ENCODE data around the gene OR2T6.
"Not testable (repeated sequence)": the region's sequence is repeated elsewhere in the genome, so short reads cannot be mapped to it uniquely, and the experiment has no call there.

DNA sequence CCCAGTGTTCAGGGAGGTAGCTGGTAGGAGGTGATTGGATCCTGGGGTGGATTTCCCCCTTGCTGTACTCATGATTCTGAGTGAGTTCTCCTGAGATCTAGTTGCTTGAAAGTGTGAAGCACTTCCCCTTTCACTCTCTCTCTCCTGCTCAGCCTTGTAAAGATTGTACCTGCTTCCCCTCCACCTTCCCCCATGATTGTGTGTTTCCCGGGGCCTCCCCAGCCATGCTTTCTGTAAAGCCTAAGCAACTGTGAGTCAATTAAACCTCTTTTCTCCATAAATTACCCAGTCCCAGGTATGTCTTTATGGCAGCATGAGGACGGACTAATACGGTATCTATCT is 52.6 kb downstream of the OR2T6 start:
- TF ChIP-seq, protein P1, sequence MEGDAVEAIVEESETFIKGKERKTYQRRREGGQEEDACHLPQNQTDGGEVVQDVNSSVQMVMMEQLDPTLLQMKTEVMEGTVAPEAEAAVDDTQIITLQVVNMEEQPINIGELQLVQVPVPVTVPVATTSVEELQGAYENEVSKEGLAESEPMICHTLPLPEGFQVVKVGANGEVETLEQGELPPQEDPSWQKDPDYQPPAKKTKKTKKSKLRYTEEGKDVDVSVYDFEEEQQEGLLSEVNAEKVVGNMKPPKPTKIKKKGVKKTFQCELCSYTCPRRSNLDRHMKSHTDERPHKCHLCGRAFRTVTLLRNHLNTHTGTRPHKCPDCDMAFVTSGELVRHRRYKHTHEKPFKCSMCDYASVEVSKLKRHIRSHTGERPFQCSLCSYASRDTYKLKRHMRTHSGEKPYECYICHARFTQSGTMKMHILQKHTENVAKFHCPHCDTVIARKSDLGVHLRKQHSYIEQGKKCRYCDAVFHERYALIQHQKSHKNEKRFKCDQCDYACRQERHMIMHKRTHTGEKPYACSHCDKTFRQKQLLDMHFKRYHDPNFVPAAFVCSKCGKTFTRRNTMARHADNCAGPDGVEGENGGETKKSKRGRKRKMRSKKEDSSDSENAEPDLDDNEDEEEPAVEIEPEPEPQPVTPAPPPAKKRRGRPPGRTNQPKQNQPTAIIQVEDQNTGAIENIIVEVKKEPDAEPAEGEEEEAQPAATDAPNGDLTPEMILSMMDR (IDR thresholded peaks at IDR 0.05 in 4 of 5, conservative IDR thresholded peaks at IDR 0.05 in 1 of 5) = not testable (repeated sequence)
- not testable (repeated sequence) for TF ChIP-seq POLR2A (IDR thresholded peaks at IDR 0.05)

Measured in gastrocnemius medialis (tissue), 4 donors.